Skeletal muscle tissue (tissue), 4 donors: ENCODE data around the gene SGIP1. TPM values are rescaled to one million over a fixed set of nuclear protein-coding genes. Genes with fewer than 3 reads are reported as not detected.
"Not testable (repeated sequence)": the region's sequence is repeated elsewhere in the genome, so short reads cannot be mapped to it uniquely, and the experiment has no call there.

ENCODE experiments used
- H3K27ac ChIP-seq: one replicate; pipeline ENCODE4 v1.7.0; 2013; ENCODE audit warnings: mild to moderate bottlenecking, low read depth, low read length, inconsistent platforms
- H3K27me3 ChIP-seq, 3 donors: one replicate each; pipeline ENCODE4 v1.7.0; 2013; ENCODE audit warnings: low read length in 3 of 3; ENCODE audit not compliant: control insufficient read depth in 3 of 3, insufficient read depth in 3 of 3
- H3K36me3 ChIP-seq, 3 donors: one replicate each; pipeline ENCODE4 v1.7.0; 2013; ENCODE audit warnings: low read length in 3 of 3; ENCODE audit not compliant: control insufficient read depth in 3 of 3, insufficient read depth in 3 of 3
- H3K4me1 ChIP-seq, 3 donors: one replicate each; pipeline ENCODE4 v1.7.0; 2013; ENCODE audit warnings: low read length in 3 of 3, mild to moderate bottlenecking in 3 of 3; ENCODE audit not compliant: control insufficient read depth in 3 of 3, insufficient read depth in 3 of 3
- H3K4me3 ChIP-seq, 3 donors: one replicate each; pipeline ENCODE4 v1.7.0; 2013; ENCODE audit warnings: low read length in 3 of 3
- H3K9ac ChIP-seq, 3 donors: one replicate each; pipeline ENCODE4 v1.7.0; 2013; ENCODE audit warnings: low read length in 3 of 3, mild to moderate bottlenecking in 3 of 3, moderate library complexity in 2 of 3, low read depth in 1 of 3
- H3K9me3 ChIP-seq, 3 donors: one replicate each; pipeline ENCODE4 v1.7.0; 2013; ENCODE audit warnings: low read length in 3 of 3; ENCODE audit not compliant: control insufficient read depth in 3 of 3
- total RNA-seq: library from RNA; depleted of rRNA; stranded (reverse); fragments of >200 nt; gene quantifications from one replicate; pipeline ENCODE4 v1.2.3, GENCODE V29; 2014
- donor health status: Osteomylitis.

Gene SGIP1
- total RNA-seq, 1 donor from 2014 or later, result 0.52 TPM

DNA sequence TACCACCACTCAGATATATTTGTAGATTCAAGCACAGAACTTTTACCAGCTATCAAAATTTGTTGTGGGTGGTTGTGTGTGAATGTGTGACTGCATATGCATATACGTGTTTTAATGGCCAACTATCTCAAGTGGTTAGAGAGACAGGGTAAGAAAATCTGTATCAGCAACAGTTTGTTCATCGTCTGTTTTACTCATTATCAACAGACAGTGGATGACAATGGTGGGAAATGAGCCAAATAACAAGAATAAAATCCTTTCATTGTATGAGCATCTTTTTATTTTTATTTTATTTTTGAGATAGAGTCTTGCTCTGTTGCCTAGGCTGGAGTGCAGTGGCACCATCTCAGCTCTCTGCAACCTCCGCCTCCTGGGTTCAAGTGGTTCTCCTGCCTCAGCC lies 195.6 kb downstream of the SGIP1 start:
- no peak overlapping the region for H3K4me3 ChIP-seq
- H3K9ac ChIP-seq, result no peak overlapping the region

DNA sequence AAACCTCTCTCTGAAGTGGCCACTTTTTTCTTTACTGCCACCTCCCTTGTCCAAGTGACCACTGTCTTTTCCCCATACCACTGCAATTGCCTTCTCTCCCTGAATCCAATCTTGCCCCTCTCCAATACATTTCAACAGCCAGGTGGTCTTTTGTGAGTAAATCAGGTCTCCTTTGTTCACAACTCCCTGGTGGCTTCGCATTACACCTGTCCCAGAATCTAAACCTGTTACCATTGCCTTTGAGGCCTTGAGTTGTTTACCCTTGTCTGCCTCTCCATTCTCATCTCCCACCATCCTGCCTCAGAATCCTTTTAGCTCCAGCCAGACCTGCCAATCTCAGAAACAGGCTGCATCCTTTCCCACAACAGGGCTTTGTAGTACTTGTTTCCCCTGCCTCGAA lies 196.5 kb downstream of the SGIP1 start:
- Histone ChIP-seq H3K9me3 (no peaks in the 10 kb centered on the region), H3K9ac (no peak overlapping the region), H3K36me3 (no peaks in the 10 kb centered on the region), H3K27ac (no peak overlapping the region), H3K4me3 (no peak overlapping the region), H3K4me1 (peaks cover 3 to 4% (median 3%) of the 10 kb centered on the region in 3 donors), H3K27me3 (no peaks in the 10 kb centered on the region)

More for the DNA sequence above, 195.6 kb downstream of the SGIP1 start:
- Histone ChIP-seq H3K27me3 (no peaks in the 10 kb centered on the region), H3K27ac (no peak overlapping the region), H3K9me3 (no peaks in the 10 kb centered on the region), H3K36me3 (no peaks in the 10 kb centered on the region), H3K4me1 (peaks cover 3 to 4% (median 3%) of the 10 kb centered on the region in 3 donors)

DNA sequence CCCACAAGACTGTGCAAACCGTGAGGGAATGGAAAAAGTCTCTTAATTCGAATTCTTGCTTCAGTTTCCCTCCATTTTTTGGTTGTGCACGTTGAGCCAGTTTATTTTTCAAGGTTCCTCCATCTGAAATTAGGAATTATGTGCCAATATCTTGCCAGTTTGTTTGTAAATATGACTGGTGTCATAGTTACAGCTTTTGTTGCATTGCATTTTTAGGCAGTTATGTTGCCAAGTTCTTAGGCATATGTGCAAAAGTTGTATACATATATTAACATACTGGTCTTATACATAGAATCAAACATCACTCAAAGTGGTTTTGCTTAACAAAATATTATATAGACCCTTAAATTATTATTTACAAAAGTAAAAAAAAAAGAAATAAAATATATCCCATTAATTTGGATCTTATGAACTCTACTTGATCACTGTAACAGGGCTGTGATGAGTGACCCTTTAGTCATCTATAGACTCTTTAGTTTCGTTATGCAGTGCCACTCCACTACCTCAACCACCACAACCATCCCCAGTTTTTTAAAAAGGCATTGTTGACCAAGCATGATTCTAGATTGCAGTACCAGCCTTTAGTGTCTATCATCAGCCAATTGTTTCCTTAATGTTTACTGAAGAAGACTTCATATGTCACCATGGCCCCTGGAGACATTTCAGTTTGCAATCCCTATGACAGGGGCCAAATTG lies 197.4 kb downstream of the SGIP1 start:
- Histone ChIP-seq H3K4me3 (no peak overlapping the region), H3K4me1 (no peaks in the 10 kb centered on the region), H3K9me3 (no peaks in the 10 kb centered on the region), H3K27me3 (no peaks in the 10 kb centered on the region), H3K9ac (no peak overlapping the region), H3K27ac (no peak overlapping the region), H3K36me3 (no peaks in the 10 kb centered on the region)

DNA sequence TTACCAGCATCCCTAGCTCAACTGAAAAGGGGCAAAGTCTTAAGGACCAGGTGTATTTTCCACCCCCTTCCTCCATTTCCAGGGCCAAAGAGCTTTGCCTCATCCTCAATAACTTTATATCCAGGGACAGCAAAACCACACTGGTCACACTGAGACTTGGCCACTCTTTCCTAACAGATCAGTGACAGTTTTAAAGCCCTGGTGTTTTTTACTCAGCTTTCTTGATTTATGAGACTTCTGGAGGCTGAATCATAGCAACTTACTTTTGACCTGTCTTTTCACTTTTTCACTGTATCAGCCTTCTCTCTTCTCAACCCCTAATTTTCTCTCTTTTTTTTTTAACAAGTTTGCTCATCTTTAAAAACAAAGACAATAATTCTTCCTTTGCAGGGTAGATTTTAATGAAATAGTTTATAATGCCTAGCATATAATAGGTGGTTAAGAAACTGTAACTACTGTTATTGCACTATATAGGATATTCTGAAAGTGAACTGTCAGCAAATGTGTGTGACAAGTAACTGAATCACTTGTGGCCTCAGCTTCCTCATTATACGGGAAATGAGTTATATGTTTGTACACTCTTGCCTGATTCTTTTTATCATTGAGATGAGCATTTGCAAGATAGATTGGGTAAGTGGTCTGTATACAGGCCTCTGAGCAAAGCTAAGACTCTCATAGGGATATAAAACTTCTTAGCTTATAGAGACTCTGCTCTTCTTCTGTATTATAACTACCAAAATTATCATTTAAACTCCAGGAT lies 198.6 kb downstream of the SGIP1 start:
- Histone ChIP-seq H3K4me1 (no peaks in the 10 kb centered on the region), H3K4me3 (no peak overlapping the region), H3K27ac (no peak overlapping the region), H3K27me3 (no peaks in the 10 kb centered on the region), H3K36me3 (no peaks in the 10 kb centered on the region), H3K9me3 (no peaks in the 10 kb centered on the region), H3K9ac (no peak overlapping the region)

DNA sequence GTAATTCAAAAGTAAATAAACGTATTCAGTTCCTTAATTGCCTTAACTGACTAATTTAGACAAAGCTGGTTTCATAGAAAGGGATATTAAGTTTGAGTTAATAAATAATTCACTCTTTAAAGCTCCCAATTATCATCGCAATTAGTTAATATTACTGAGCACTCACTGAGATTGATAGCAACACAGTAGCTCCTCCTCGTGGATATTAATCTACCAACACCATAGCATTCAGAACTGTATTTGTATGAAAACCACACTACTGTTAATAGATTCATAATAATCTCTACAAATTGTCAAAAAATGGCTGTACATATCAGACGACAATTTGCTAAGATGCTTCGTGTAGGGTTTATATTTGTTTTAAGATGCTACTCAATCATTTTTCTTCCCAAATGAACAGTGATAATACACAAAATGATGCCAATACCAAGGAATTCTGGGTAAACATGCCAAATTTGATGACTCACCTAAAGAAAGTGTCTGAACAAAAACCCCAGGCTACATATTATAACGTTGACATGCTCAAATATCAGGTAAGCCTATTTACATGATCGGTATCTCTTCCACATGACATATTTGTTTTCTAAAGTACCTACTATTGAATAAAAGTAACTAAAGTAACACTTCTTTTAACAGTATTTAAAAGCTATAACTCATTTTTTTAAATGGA lies 199.5 kb downstream of the SGIP1 start:
- no peaks in the 10 kb centered on the region for H3K36me3 ChIP-seq
- no peaks in the 10 kb centered on the region for H3K27me3 ChIP-seq
- H3K27ac ChIP-seq, result no peak overlapping the region
- no peak overlapping the region for H3K9ac ChIP-seq
- H3K9me3 ChIP-seq, result no peaks in the 10 kb centered on the region
- no peak overlapping the region for H3K4me3 ChIP-seq
- no peaks in the 10 kb centered on the region for H3K4me1 ChIP-seq

DNA sequence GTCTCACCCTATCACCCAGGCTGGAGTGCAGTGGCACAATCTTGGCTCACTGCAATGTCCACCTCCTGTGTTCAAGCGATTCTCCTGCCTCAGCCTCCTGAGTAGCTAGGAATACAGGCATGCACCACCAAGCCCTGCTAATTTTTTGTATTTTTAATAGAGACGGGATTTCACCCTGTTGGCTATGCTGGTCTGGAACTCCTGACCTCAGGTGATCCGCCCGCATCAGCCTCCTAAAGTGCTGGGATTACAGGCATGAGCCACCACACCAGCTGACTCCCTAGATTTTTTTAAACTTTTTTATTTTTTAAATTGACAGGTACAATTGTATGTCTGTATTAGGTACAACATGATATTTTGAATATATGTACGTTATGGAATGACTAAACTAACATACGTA lies 200.6 kb downstream of the SGIP1 start:
- H3K27me3 ChIP-seq, H3K9ac ChIP-seq, H3K4me3 ChIP-seq, H3K36me3 ChIP-seq, H3K27ac ChIP-seq, H3K9me3 ChIP-seq, H3K4me1 ChIP-seq: not testable (repeated sequence)

DNA sequence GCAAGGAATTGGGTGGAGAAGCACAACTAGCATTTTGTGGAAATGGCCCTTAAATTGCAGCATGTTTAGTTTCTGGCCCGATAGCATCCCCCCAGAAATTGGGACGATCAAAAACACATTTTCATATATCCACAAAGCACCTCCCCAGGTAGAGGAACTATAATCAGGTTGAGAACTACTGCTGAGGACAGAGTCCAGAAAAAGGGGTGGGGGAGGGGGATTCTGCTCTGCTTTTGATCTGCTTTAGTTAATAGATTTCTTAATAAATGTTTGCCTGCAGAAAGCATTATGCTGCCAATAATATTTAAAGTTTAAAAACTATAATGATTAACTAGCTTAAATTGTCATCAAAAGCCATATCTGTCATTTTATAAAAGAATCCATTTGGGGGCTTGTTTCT lies 203.9 kb downstream of the SGIP1 start:
- Histone ChIP-seq H3K4me3 (no peak overlapping the region), H3K9me3 (no peaks in the 10 kb centered on the region)

DNA sequence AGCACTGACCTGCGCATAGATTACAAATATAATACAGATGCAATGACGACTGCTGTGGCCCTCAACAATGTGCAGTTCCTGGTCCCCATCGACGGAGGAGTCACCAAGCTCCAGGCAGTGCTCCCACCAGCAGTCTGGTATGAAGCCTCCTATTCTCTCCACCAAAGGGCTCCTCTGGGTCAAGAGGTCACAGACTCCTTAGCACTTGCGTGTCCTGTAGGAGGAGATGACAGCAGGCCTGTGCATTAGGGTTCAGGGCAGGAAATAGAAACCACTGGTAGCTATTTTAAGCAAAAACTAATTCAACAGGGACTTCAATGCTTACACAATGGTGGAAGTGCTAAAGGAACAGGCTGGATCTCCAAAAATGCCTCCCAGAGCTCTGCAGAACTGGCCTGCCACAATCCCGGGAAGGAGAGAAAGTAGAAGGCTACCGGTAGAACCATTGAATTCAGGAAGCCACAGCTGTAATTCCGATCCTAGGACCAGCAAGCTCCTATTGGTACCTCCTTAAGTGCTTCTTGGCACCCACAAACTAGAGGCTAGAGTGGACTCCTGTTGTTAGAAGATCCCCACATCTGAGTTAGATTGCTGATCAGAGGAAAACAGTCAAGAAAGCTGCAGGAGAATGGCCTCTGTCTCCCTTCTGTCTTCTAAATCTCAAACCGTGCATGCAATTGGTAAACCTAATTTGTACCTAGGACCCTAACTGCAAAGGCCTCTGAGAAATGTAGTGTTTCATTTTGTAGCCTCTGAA lies 205.6 kb downstream of the SGIP1 start:
- no peak overlapping the region for H3K9ac ChIP-seq
- no peak overlapping the region for H3K27ac ChIP-seq
- H3K36me3 ChIP-seq, result no peaks in the 10 kb centered on the region
- H3K4me1 ChIP-seq, result peaks cover 0 to 3% (median 0%) of the 10 kb centered on the region in 3 donors
- H3K27me3 ChIP-seq, result no peaks in the 10 kb centered on the region
- H3K9me3 ChIP-seq, result no peaks in the 10 kb centered on the region
- H3K4me3 ChIP-seq, result no peak overlapping the region

More for the DNA sequence above, 203.9 kb downstream of the SGIP1 start:
- Histone ChIP-seq H3K9ac (no peak overlapping the region), H3K4me1 (peaks cover 0 to 3% (median 0%) of the 10 kb centered on the region in 3 donors), H3K27me3 (no peaks in the 10 kb centered on the region), H3K27ac (no peak overlapping the region), H3K36me3 (no peaks in the 10 kb centered on the region)

DNA sequence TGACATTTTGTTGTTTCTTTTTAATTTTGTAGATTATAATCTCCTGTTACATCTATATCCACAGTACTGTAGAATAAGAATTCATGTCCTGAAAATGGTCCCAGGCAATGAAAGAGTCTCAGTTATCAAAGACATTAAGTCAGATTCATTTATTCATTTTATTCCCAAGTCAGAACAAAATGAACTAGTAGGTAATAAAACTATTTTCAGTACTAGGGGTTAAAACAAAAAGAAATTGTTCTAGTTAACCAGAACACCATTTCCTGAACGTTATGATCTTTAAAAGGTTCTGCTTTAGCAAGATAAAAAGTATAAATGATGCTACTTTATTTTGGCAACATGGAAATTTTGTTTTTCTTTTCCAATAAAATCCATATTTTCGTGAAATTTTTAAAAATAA lies 211.5 kb downstream of the SGIP1 start:
- Histone ChIP-seq H3K4me3 (no peak overlapping the region), H3K27me3 (no peaks in the 10 kb centered on the region), H3K4me1 (no peaks in the 10 kb centered on the region), H3K27ac (no peak overlapping the region), H3K36me3 (no peaks in the 10 kb centered on the region), H3K9ac (no peak overlapping the region), H3K9me3 (no peaks in the 10 kb centered on the region)
